ENCODE measurements around the gene SLC51A. TPM values are rescaled to one million over a fixed set of nuclear protein-coding genes. Genes with fewer than 3 reads are reported as not detected.

Gene SLC51A
- total and polyA plus RNA-seq, 2 donors (not counting 3 experiments of a cell fraction or from before 2014, with no cell fraction given), result not detected

GRCh38 chr3:196178993-196179379, 37.3 kb upstream of the SLC51A start:
- Histone ChIP-seq H3K9me3 (replicated peaks; ENCODE audit: control insufficient read depth, insufficient read depth, low read length) (no peaks in the 10 kb centered on the region), H3K4me2 (ENCODE audit: insufficient read depth, low read length) (no peak overlapping the region), H3K27me3 (ENCODE audit: control insufficient read depth in 2 of 2, insufficient read depth in 2 of 2, low read length in 2 of 2) (no peaks in the 10 kb centered on the region), H3K4me3 (replicated peaks in 1 of 3; ENCODE audit: insufficient read depth in 1 of 3, low read depth in 1 of 3, low read length in 3 of 3) (no peak overlapping the region), H2AFZ (ENCODE audit: low read depth, low read length) (no peak overlapping the region), H4K20me1 (replicated peaks; ENCODE audit: control insufficient read depth, extremely low read depth, insufficient read depth, low read length) (no peaks in the 10 kb centered on the region), H3K9me1 (replicated peaks; ENCODE audit: control insufficient read depth, extremely low read depth, insufficient read depth, low read length) (no peaks in the 10 kb centered on the region), H3K4me1 (ENCODE audit: control insufficient read depth, extremely low read depth, insufficient read depth, low read length) (peaks cover 3% of the 10 kb centered on the region), H3K27ac (ENCODE audit: insufficient read depth, low read depth, low read length) (no peak overlapping the region), H3K79me2 (ENCODE audit: control insufficient read depth, insufficient read depth, low read length) (no peaks in the 10 kb centered on the region), H3K36me3 (ENCODE audit: control insufficient read depth in 2 of 2, extremely low read depth in 1 of 2, insufficient read depth in 2 of 2, low read length in 2 of 2) (no peaks in the 10 kb centered on the region), H3K9ac (replicated peaks; ENCODE audit: extremely low read depth, insufficient read depth, low read length) (no peak overlapping the region)
- FAIRE-seq (no peak), DNase-seq (ENCODE audit: low read depth, low spot score) (no peak)
- CTCF ChIA-PET, result no interaction called here
- POLR2A ChIA-PET, result no interaction called here
- no TSS peak for BruUV-seq (replicated peaks)
- dilution Hi-C loops (cut with MboI; ENCODE audit: extremely low pct_ligation_motif_present, low sequenced_read_pairs) (no loop called here), intact Hi-C loops (cut with micrococcal nuclease) (no loop called here)
- TF ChIP-seq POLR2A (IDR thresholded peaks at IDR 0.05; ENCODE audit: low read depth, low read length), result no peak
- no peak for TF ChIP-seq JUN (IDR thresholded peaks at IDR 0.05; ENCODE audit: borderline replicate concordance, insufficient read depth, insufficient read length, low read depth)
- no peak for TF ChIP-seq CTCF (IDR thresholded peaks at IDR 0.05; ENCODE audit: extremely low read depth in 1 of 2, insufficient read depth in 1 of 2, low read depth in 1 of 2, low read length in 2 of 2)
- no peak for TF ChIP-seq MAX (IDR thresholded peaks at IDR 0.05; ENCODE audit: insufficient read depth, insufficient read length)
- TF ChIP-seq POLR2AphosphoS5 (IDR thresholded peaks at IDR 0.05; ENCODE audit: insufficient read depth, low read depth, low read length), result no peak

All from endothelial cell of umbilical vein (primary cell).